ENCODE data around the gene NUP153.

Gene NUP153

DNA sequence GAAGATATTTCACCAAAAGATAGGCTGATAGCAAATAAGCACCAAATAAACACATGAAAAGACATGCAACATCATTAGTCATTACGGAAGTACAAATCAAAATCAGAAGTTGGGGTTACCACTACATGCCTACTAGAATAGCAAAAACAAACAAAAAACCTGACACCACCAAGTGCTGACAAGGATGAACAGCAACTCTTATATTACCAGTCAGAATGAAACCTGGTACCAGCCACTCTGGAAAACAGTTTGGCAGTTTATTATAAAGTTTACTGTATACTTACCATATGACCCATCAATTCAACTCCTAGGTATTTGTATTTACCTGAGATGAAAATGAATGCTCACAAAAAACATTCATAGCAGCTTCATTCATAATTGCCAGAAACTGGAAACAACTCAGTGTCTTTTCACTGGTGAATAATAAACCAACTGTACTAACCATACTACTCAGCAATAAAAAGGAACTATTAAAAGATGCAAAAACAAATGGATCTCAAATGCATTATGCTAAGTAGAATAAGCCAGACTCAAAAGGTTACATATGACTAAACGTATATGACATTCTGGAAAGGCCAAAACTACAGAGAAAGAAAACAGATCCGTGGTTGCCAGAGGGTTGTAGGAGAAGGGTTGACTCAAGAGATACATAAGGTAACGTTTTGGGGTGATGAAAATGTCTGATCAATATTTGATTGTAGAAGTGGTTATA, 33.0 kb downstream of the NUP153 start:
- CTCF ChIA-PET, result no interaction called here
- POLR2A ChIA-PET, result no interaction called here
- no peak for DNase-seq (ENCODE audit: extremely low spot score)
- TF ChIP-seq SUZ12 (IDR thresholded peaks at IDR 0.05) (no peak), BHLHE40 (IDR thresholded peaks at IDR 0.05; ENCODE audit: borderline replicate concordance) (no peak), NFRKB (IDR thresholded peaks at IDR 0.05) (no peak), FOXM1 (IDR thresholded peaks at IDR 0.05; ENCODE audit: borderline replicate concordance) (no peak), HDGF (IDR thresholded peaks at IDR 0.05; ENCODE audit: borderline replicate concordance) (no peak), TARDBP (IDR thresholded peaks at IDR 0.05) (no peak), ARNT (IDR thresholded peaks at IDR 0.05) (no peak)
- TF ChIP-seq, protein P1, sequence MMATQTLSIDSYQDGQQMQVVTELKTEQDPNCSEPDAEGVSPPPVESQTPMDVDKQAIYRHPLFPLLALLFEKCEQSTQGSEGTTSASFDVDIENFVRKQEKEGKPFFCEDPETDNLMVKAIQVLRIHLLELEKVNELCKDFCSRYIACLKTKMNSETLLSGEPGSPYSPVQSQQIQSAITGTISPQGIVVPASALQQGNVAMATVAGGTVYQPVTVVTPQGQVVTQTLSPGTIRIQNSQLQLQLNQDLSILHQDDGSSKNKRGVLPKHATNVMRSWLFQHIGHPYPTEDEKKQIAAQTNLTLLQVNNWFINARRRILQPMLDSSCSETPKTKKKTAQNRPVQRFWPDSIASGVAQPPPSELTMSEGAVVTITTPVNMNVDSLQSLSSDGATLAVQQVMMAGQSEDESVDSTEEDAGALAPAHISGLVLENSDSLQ (IDR thresholded peaks at IDR 0.05), result no peak

DNA sequence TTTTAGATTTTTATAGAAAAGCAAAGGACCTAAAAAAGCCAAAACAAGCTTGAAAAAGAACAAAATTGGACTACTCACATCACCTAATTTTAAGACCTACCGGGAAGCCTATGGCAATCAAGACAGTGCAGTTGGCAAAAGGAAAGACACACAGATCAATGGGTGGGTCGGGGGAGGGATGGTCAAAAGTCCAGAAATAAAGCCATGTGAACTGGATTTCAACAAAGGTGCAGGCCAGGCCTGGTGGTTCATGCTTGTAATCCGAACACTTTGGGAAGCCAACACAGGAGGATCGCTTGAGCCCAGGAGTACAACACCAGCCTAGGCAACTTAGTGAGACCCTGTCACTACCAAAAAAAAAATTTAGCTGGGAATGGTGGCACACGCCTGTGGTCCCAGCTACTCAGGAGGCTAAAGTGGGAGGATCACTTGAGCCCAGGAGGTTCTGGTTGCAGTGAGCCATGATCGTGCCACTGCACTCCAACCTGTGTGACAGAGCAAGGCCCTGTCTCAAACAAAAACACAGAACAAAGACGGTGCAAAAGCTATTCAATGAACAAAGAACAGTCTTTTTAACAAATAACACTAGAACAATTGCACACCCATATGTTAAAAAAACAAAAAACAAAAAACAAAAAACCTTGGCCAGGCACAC, 34.5 kb downstream of the NUP153 start:
- ChIA-PET CTCF (no interaction called here), POLR2A (no interaction called here)
- TF ChIP-seq ARNT (IDR thresholded peaks at IDR 0.05) (no peak), FOXA1 (IDR thresholded peaks at IDR 0.05) (no peak), TARDBP (IDR thresholded peaks at IDR 0.05) (no peak), HDGF (IDR thresholded peaks at IDR 0.05; ENCODE audit: borderline replicate concordance) (no peak), CTBP1 (IDR thresholded peaks at IDR 0.05; ENCODE audit: borderline replicate concordance) (no peak), FOXM1 (IDR thresholded peaks at IDR 0.05; ENCODE audit: borderline replicate concordance) (no peak), SP1 (IDR thresholded peaks at IDR 0.05) (no peak), BHLHE40 (IDR thresholded peaks at IDR 0.05; ENCODE audit: borderline replicate concordance) (no peak), SUZ12 (IDR thresholded peaks at IDR 0.05) (no peak), LEF1 (IDR thresholded peaks at IDR 0.05; ENCODE audit: borderline replicate concordance) (no peak), L3MBTL2 (conservative IDR thresholded peaks at IDR 0.05) (no peak), ELF4 (IDR thresholded peaks at IDR 0.05) (no peak), FOXK2 (IDR thresholded peaks at IDR 0.05) (no peak), NFRKB (IDR thresholded peaks at IDR 0.05) (no peak)
- TF ChIP-seq, protein P1 (IDR thresholded peaks at IDR 0.05), result no peak
- DNase-seq (ENCODE audit: extremely low spot score), result no peak

DNA sequence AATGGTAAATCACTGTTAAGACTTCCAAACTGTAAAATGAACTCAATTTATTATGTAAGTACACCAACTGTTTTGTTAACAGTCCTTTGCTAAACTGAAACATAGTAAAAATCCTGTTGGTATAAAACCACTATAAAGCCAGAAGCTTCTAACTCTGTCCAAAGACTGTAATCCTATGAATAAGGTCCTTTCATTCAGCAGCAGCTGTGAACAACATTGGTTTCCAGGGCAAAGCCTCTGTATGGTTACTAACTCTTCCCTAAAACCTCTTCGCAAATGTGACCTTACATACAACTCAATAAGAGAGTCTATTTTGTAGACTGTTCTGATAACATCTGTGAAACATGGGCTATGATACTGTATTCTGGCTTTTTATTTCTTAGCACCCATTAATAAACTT, 40.1 kb downstream of the NUP153 start:
- CTCF ChIA-PET, result no interaction called here
- POLR2A ChIA-PET, result no interaction called here
- TF ChIP-seq BHLHE40 (IDR thresholded peaks at IDR 0.05; ENCODE audit: borderline replicate concordance) (no peak), ARNT (IDR thresholded peaks at IDR 0.05) (no peak), CTBP1 (IDR thresholded peaks at IDR 0.05; ENCODE audit: borderline replicate concordance) (no peak), FOXK2 (IDR thresholded peaks at IDR 0.05) (no peak), ZNF384 (IDR thresholded peaks at IDR 0.05) (no peak), L3MBTL2 (conservative IDR thresholded peaks at IDR 0.05) (no peak)
- DNase-seq (ENCODE audit: extremely low spot score), result no peak

DNA sequence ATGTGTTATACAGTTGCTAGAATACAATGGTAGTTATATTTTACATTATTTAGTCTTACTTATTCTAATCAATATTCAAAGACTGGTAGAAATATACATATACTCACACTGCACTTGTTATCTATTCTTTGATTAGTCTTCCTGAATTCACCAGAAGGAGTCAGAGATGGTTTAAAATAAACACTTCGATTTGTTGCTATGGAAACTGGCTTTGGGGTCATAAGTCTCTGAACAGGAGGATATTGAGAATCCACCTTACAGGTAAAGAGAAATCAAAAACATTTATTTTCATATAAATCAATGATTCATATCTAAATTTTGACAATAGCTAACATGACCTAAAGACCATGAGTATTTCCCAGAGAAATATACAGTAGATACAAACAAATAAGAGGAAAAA, 41.6 kb downstream of the NUP153 start:
- TF ChIP-seq LEF1 (IDR thresholded peaks at IDR 0.05; ENCODE audit: borderline replicate concordance) (no peak), HDGF (IDR thresholded peaks at IDR 0.05; ENCODE audit: borderline replicate concordance) (no peak), TARDBP (IDR thresholded peaks at IDR 0.05) (no peak), SP1 (IDR thresholded peaks at IDR 0.05) (no peak), BHLHE40 (IDR thresholded peaks at IDR 0.05; ENCODE audit: borderline replicate concordance) (no peak)
- TF ChIP-seq, protein P1 (IDR thresholded peaks at IDR 0.05), result no peak
- ChIA-PET POLR2A (no interaction called here), CTCF (no interaction called here)
- DNase-seq (ENCODE audit: extremely low spot score), result no peak

DNA sequence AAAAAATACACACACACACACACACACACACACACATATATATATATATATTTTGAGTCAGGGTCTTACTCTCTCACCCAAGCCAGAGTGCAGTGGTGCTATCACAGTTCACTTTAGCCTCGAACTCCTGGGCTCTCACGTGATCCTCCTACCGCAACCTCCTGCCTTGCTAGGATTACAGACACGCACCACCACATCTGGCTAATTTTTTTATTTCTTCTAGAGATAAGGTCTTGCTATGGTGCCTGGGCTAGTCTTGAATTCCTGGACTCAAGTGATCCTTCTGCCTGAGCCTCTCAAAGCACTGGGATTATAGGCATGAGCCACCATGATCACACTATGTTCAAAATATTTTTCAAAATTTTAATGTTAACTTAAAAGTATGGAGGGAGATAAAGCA, 43.5 kb downstream of the NUP153 start:
- TF ChIP-seq L3MBTL2 (conservative IDR thresholded peaks at IDR 0.05) (no peak), NFRKB (IDR thresholded peaks at IDR 0.05) (no peak), FOXK2 (IDR thresholded peaks at IDR 0.05) (no peak), FOXA1 (IDR thresholded peaks at IDR 0.05) (no peak), ARNT (IDR thresholded peaks at IDR 0.05) (no peak), LEF1 (IDR thresholded peaks at IDR 0.05; ENCODE audit: borderline replicate concordance) (no peak), ELF4 (IDR thresholded peaks at IDR 0.05) (no peak), FOXM1 (IDR thresholded peaks at IDR 0.05; ENCODE audit: borderline replicate concordance) (no peak), ZNF384 (IDR thresholded peaks at IDR 0.05) (no peak), BHLHE40 (IDR thresholded peaks at IDR 0.05; ENCODE audit: borderline replicate concordance) (no peak), SP1 (IDR thresholded peaks at IDR 0.05) (no peak)
- TF ChIP-seq, protein P1 (IDR thresholded peaks at IDR 0.05), result no peak
- POLR2A ChIA-PET, result no interaction called here
- DNase-seq (ENCODE audit: extremely low spot score), result no peak
- CTCF ChIA-PET, result no interaction called here

DNA sequence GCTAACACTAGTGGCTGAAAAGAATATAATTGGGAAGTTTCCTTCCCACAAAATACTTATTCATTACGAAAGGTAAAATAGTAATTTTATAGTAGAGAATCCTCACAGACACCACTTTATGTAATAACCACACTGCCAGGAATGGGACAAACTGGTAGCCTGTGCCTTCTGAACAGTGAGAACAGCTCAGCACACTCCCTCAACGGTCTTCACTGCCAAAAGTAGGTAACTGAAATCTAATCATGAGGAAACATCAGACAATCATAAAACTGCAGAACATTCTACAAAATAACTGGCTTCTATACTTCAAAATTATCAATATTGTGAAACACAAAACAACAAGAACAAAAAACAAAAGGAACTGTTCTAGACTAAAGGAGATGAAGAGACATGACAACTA, 44.1 kb downstream of the NUP153 start:
- ChIA-PET CTCF (no interaction called here), POLR2A (no interaction called here)
- TF ChIP-seq CTBP1 (IDR thresholded peaks at IDR 0.05; ENCODE audit: borderline replicate concordance) (no peak), FOXK2 (IDR thresholded peaks at IDR 0.05) (no peak), FOXM1 (IDR thresholded peaks at IDR 0.05; ENCODE audit: borderline replicate concordance) (no peak), ARNT (IDR thresholded peaks at IDR 0.05) (no peak), SUZ12 (IDR thresholded peaks at IDR 0.05) (no peak), ELF4 (IDR thresholded peaks at IDR 0.05) (no peak), ZNF384 (IDR thresholded peaks at IDR 0.05) (no peak), SP1 (IDR thresholded peaks at IDR 0.05) (no peak), L3MBTL2 (conservative IDR thresholded peaks at IDR 0.05) (no peak), BHLHE40 (IDR thresholded peaks at IDR 0.05; ENCODE audit: borderline replicate concordance) (no peak), TARDBP (IDR thresholded peaks at IDR 0.05) (no peak), FOXA1 (IDR thresholded peaks at IDR 0.05) (no peak)
- TF ChIP-seq, protein P1 (IDR thresholded peaks at IDR 0.05), result no peak
- DNase-seq (ENCODE audit: extremely low spot score), result no peak

Measured in HEK293T (cell line).